Measurements from ENCODE around the gene MYLK4. TPM values are rescaled to one million over a fixed set of nuclear protein-coding genes. Genes with fewer than 3 reads are reported as not detected.

The MYLK4 gene
- polyA plus RNA-seq, 1 experiment = 0.21 TPM

DNA sequence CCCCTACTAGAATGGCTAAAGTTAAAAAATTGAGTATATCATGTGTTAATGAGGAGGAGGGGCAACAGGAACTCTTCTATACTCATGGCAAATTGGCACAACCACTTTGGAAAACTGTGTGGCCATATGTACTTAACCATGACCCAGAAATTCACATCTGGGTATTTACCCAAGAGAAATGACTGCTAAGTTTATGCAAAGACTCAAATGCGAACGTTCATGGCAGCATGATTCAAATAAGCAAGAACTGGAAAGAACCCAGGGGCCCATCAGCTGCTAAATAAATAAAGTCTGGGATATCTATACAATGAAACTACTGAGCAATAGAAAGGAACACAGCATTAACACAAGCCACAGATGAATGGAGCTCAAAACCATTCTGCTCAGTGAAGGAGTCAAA lies 107.6 kb downstream of the MYLK4 start:
- Histone ChIP-seq H3K9me3 (ENCODE audit: control insufficient read depth, insufficient read depth, low read length) (no peaks in the 10 kb centered on the region; the same call in 1 of the 2 replicates), H3K27me3 (ENCODE audit: control insufficient read depth, insufficient read depth, low read length) (peaks cover 30% of the 10 kb centered on the region), H3K27ac (ENCODE audit: low read depth, low read length) (no peak overlapping the region), H3K4me3 (ENCODE audit: low read depth, low read length) (no peak overlapping the region)
- ChIA-PET POLR2A (no interaction called here), CTCF (interaction anchor here (7.8 kb wide), 1 partner anchor 9 kb away, joined by 53 read pairs; no protein-coding TSS in a partner anchor)
- TF ChIP-seq, protein P1, sequence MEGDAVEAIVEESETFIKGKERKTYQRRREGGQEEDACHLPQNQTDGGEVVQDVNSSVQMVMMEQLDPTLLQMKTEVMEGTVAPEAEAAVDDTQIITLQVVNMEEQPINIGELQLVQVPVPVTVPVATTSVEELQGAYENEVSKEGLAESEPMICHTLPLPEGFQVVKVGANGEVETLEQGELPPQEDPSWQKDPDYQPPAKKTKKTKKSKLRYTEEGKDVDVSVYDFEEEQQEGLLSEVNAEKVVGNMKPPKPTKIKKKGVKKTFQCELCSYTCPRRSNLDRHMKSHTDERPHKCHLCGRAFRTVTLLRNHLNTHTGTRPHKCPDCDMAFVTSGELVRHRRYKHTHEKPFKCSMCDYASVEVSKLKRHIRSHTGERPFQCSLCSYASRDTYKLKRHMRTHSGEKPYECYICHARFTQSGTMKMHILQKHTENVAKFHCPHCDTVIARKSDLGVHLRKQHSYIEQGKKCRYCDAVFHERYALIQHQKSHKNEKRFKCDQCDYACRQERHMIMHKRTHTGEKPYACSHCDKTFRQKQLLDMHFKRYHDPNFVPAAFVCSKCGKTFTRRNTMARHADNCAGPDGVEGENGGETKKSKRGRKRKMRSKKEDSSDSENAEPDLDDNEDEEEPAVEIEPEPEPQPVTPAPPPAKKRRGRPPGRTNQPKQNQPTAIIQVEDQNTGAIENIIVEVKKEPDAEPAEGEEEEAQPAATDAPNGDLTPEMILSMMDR (IDR thresholded peaks at IDR 0.05; ENCODE audit: low read depth, low read length) = no peak
- DNase-seq (ENCODE audit: low read depth, low spot score) = no peak

DNA sequence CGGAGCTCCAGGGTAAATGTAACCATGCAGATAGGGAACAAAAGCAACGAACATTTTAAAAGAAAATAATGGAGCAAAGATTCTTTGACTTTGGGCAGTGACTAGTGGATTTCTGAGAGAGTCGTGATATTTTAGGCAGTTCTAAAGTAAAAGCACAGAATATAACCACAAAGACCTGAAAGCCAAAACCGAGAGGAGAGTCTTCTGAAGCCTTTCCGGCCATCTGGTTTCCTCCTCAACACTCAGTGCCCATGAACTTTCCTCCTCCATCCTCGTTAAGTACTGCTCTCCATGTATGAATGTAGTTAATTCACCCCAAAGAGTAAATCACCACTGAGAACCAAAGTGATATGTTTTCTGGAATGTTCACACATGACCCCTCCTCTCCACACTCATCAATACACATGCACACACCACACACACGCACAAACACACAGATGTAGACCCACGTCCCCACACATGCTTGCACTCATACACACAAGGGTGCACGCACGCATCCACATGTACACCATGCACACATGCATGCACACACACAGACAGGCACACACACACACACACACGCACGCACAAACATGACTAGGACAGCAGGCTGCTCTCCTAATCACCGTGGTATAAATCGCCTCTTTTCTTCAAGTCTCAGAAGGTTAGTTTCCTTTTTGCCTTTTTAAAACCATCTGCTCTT lies 109.5 kb downstream of the MYLK4 start:
- POLR2A ChIA-PET = no interaction called here

DNA sequence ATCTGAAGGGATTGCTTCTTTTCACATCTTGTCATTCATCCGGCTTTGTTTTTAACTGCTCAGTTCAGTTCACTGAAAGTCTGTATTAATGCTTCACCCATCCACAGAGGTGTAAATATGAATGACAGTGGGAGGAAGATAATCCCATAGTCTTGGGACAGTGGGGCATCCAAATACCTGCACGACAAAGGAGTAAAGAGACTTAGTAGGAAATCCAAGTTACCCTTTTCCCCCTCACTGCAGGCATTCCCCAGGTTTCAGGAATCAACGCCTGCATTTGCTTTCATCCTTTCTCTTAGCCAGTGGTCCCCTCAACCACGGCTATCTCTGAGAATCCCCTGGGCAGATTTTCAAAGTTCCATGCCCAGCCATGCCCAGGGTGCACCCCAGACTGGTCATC lies 110.2 kb downstream of the MYLK4 start:
- Histone ChIP-seq H3K9me3 (ENCODE audit: control insufficient read depth, insufficient read depth, low read length) (no peaks in the 10 kb centered on the region; the same call in 1 of the 2 replicates), H3K27ac (ENCODE audit: low read depth, low read length) (no peak overlapping the region), H3K27me3 (ENCODE audit: control insufficient read depth, insufficient read depth, low read length) (peaks cover 18% of the 10 kb centered on the region), H3K4me3 (ENCODE audit: low read depth, low read length) (no peak overlapping the region)
- ChIA-PET POLR2A (no interaction called here), CTCF (interaction anchor here (0.5 kb wide), 1 partner anchor 287 kb away, joined by 3 read pairs; no protein-coding TSS in a partner anchor)
- TF ChIP-seq, protein P1 (IDR thresholded peaks at IDR 0.05; ENCODE audit: low read depth, low read length) = no peak
- DNase-seq (ENCODE audit: low read depth, low spot score) = no peak

More for the DNA sequence above, 109.5 kb downstream of the MYLK4 start:
- CTCF ChIA-PET = no interaction called here
- TF ChIP-seq, protein P1 (IDR thresholded peaks at IDR 0.05; ENCODE audit: low read depth, low read length) = no peak
- Histone ChIP-seq H3K27ac (ENCODE audit: low read depth, low read length) (no peak overlapping the region), H3K4me3 (ENCODE audit: low read depth, low read length) (no peak overlapping the region), H3K27me3 (ENCODE audit: control insufficient read depth, insufficient read depth, low read length) (peaks cover 20% of the 10 kb centered on the region), H3K9me3 (ENCODE audit: control insufficient read depth, insufficient read depth, low read length) (no peaks in the 10 kb centered on the region; the same call in 1 of the 2 replicates)
- DNase-seq (ENCODE audit: low read depth, low spot score) = no peak

DNA sequence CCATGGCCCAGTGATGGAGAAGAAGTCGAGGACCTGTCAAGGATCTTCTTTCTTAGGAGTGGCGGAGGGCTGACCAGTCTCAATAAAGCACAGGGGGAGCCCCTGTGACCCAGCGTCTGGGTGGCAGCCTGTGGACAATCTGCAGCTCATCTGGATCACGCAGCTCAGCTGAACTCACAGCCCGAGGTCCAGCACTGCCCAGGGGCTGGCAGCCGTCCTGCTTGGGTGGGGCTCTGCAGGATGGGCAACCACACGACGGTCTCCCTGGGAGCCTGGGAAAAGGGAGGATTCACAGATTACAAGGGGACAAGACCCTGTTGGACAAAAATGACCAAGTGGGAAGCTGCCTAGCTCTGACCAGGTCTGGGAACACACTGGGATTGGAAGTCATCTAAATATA lies 110.8 kb downstream of the MYLK4 start:
- H3K9me3 ChIP-seq (ENCODE audit: control insufficient read depth, insufficient read depth, low read length) = no peaks in the 10 kb centered on the region; the same call in 1 of the 2 replicates
- TF ChIP-seq, protein P1 (IDR thresholded peaks at IDR 0.05; ENCODE audit: low read depth, low read length) = no peak
- no peak for DNase-seq (ENCODE audit: low read depth, low spot score)
- ChIA-PET POLR2A (interaction anchor here (0.6 kb wide), 1 partner anchor 184 kb away, joined by 3 read pairs; no protein-coding TSS in a partner anchor), CTCF (no interaction called here)
- peaks cover 13% of the 10 kb centered on the region for H3K27me3 ChIP-seq (ENCODE audit: control insufficient read depth, insufficient read depth, low read length)
- H3K27ac ChIP-seq (ENCODE audit: low read depth, low read length) = no peak overlapping the region
- no peak overlapping the region for H3K4me3 ChIP-seq (ENCODE audit: low read depth, low read length)

- POLR2A ChIA-PET = no interaction called here
These were observed 111.6 kb downstream of the MYLK4 start for GRCh38 chr6:2639167-2639566.

More at GRCh38 chr6:2639167-2639566, 111.6 kb downstream of the MYLK4 start:
- DNase-seq (ENCODE audit: low read depth, low spot score) = no peak
- Histone ChIP-seq H3K9me3 (ENCODE audit: control insufficient read depth, insufficient read depth, low read length) (no peaks in the 10 kb centered on the region; the same call in 1 of the 2 replicates), H3K27ac (ENCODE audit: low read depth, low read length) (no peak overlapping the region), H3K27me3 (ENCODE audit: control insufficient read depth, insufficient read depth, low read length) (peaks cover 13% of the 10 kb centered on the region), H3K4me3 (ENCODE audit: low read depth, low read length) (no peak overlapping the region)
- TF ChIP-seq, protein P1 (IDR thresholded peaks at IDR 0.05; ENCODE audit: low read depth, low read length) = no peak
- CTCF ChIA-PET = no interaction called here
